CD4-positive, alpha-beta T cell (primary cell): Measurements from ENCODE around the gene DNAJC4. TPM values are rescaled to one million over a fixed set of nuclear protein-coding genes. Genes with fewer than 3 reads are reported as not detected.

Experiments used
- ATAC-seq: fragments of 200-7000 bp; cut with Tn5 transposase; one replicate; pipeline ENCODE4 v1.10.0; 2022; ENCODE audit warnings: mild to moderate bottlenecking; ENCODE audit not compliant: poor library complexity
- CTCF ChIA-PET: fragments of 350-600 bp; sonication (Branson Sonifier 250); formaldehyde crosslinking; loops from one replicate; lab custom pipeline; 2021; ENCODE audit warnings: antibody characterized with exemption, inconsistent platforms; lab: Charles Lee
- POLR2A ChIA-PET: fragments of 350-600 bp; sonication (Branson Sonifier 250); formaldehyde crosslinking; loops from one replicate; lab custom pipeline; 2021; ENCODE audit warnings: antibody characterized with exemption, inconsistent platforms; lab: Charles Lee
- DNase-seq, 14 experiments: peaks; one replicate each; pipeline ENCODE4 v3.0.0-alpha.2; 2013 to 2020; ENCODE audit warnings: mixed read lengths in 2 of 14
- H3K27ac ChIP-seq, 2 donors: one replicate each; pipeline versions ENCODE4 v1.5.1 to v1.7.0; 2013; ENCODE audit warnings: low read length in 2 of 2, low read depth in 1 of 2, mild to moderate bottlenecking in 1 of 2
- H3K27me3 ChIP-seq, 2 experiments: 1 replicate in 1 of 2; 2 replicates in 1 of 2; pipeline versions ENCODE4 v1.6.1 to v1.7.0; 2013; ENCODE audit warnings: low read length in 2 of 2, control low read depth in 1 of 2, mild to moderate bottlenecking in 1 of 2, moderate library complexity in 1 of 2; ENCODE audit not compliant: insufficient read depth in 2 of 2, control insufficient read depth in 1 of 2
- H3K36me3 ChIP-seq: one replicate; pipeline ENCODE4 v1.6.1; 2013; ENCODE audit warnings: low read length, control low read depth; ENCODE audit not compliant: insufficient read depth
- H3K4me1 ChIP-seq: one replicate; pipeline ENCODE4 v1.6.1; 2013; ENCODE audit warnings: low read length, control low read depth; ENCODE audit not compliant: insufficient read depth
- H3K4me3 ChIP-seq: one replicate; pipeline ENCODE4 v1.5.1; 2013; ENCODE audit warnings: mild to moderate bottlenecking, low read length, moderate library complexity
- H3K9me3 ChIP-seq, 2 experiments: 1 replicate in 1 of 2; 2 replicates in 1 of 2; pipeline versions ENCODE4 v1.6.1 to v1.7.0; 2013; ENCODE audit warnings: low read length in 2 of 2, mild to moderate bottlenecking in 2 of 2, control low read depth in 1 of 2, moderate library complexity in 1 of 2; ENCODE audit not compliant: control insufficient read depth in 1 of 2, insufficient read depth in 1 of 2
- H3K27ac Mint-ChIP-seq: one replicate; pipeline ENCODE4 v1.8.0; 2020; ENCODE audit warnings: mixed read lengths
- H3K27me3 Mint-ChIP-seq: one replicate; pipeline ENCODE4 v1.8.0; 2021; ENCODE audit warnings: mixed read lengths
- H3K36me3 Mint-ChIP-seq: one replicate; pipeline ENCODE4 v1.8.0; 2021; ENCODE audit warnings: low read depth, mixed read lengths
- H3K4me1 Mint-ChIP-seq: one replicate; pipeline ENCODE4 v1.8.0; 2021; ENCODE audit warnings: low read depth, mixed read lengths
- H3K4me3 Mint-ChIP-seq: one replicate; pipeline ENCODE4 v1.8.0; 2020; ENCODE audit warnings: mild to moderate bottlenecking, mixed read lengths
- H3K9me3 Mint-ChIP-seq: one replicate; pipeline ENCODE4 v1.8.0; 2020; ENCODE audit warnings: mixed read lengths
- intact Hi-C, 2 experiments: fragments of 100-400 bp; cut with DNase I in 1 of 2; cut with micrococcal nuclease in 1 of 2; formaldehyde crosslinking; loops; one replicate each; pipeline versions ENCODE4 v1.15.1 to v1.9.0; 2023 to 2025; cut with DNase I, micrococcal nuclease
- total RNA-seq, 174 experiments: library from RNA in 2 of 174; stranded (reverse) in 2 of 174; gene quantifications; one replicate each; pipeline ENCODE4 v1.2.3 and lab custom pipeline; 2021 to 2026
- TF ChIP-seq, protein P1 (sequence below): fragments of 200-600 bp; IDR thresholded peaks from one replicate; pipeline ENCODE4 v1.8.0; 2022; ENCODE audit warnings: antibody characterized with exemption, mild to moderate bottlenecking

The DNAJC4 gene
- total RNA-seq, 2 experiments from 2014 or later, result 35.9 to 37.9 TPM

DNA sequence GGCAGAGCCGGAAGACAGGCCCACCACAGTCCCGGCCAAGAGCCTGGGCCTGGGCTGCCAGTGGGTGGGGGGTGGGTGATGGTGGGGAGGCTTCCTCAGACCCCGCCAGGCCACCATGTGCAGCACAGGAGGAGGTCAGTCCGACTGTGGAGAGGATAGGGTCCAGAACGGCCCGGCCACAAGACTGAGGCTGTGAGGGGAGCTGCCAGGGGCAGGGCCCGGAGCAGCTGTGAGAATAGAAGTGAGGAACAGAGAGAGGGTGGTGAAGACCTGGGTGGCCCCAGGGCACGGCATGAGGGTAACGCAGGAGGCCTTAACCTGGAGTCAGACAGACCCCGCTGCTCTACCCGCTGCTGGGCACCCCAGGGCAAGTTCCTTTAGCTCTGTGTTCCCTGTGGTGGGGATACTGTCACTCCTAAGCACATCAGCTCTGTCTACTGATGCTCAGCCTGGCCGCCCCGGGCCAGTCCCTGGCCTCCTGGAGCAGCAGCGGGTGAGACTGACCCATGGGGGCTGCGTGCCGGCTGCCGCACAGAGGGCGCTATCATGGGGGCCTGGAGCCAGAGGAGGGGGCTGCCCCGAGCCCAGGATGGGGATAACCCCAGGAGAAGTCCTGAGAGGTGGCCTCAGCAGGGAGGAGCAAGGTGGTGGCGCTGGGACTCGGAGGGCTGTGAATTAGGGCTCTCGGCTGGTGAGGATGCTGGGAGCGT lies 22.1 kb upstream of the DNAJC4 start:
- peak overlapping the region; percentile 98 for H3K4me3 Mint-ChIP-seq
- peaks cover 74% of the 10 kb centered on the region for H3K36me3 Mint-ChIP-seq
- CTCF ChIA-PET, result interaction anchor here (1.1 to 5.4 kb wide), 6 partner anchors 17 to 95 kb away, joined by 3 to 123 read pairs (median 26); partner anchors contain the start of genes CATSPERZ, ESRRA, PLCB3 and STIP1
- POLR2A ChIA-PET, result interaction anchor here (0.9 to 7.1 kb wide), 20 partner anchors 8 to 1481 kb away, joined by 3 to 116 read pairs (median 21); partner anchors contain the start of genes BAD, CATSPERZ, DNAJC4 and ESRRA
- Histone ChIP-seq H3K4me1 (peaks cover 61% of the 10 kb centered on the region), H3K4me3 (peak overlapping the region; percentile 100), H3K27ac (peak overlapping the region; percentile 86 to 90), H3K9me3 (no peaks in the 10 kb centered on the region), H3K36me3 (peaks cover 53% of the 10 kb centered on the region), H3K27me3 (no peaks in the 10 kb centered on the region)
- no peaks in the 10 kb centered on the region for H3K9me3 Mint-ChIP-seq
- TF ChIP-seq, protein P1, sequence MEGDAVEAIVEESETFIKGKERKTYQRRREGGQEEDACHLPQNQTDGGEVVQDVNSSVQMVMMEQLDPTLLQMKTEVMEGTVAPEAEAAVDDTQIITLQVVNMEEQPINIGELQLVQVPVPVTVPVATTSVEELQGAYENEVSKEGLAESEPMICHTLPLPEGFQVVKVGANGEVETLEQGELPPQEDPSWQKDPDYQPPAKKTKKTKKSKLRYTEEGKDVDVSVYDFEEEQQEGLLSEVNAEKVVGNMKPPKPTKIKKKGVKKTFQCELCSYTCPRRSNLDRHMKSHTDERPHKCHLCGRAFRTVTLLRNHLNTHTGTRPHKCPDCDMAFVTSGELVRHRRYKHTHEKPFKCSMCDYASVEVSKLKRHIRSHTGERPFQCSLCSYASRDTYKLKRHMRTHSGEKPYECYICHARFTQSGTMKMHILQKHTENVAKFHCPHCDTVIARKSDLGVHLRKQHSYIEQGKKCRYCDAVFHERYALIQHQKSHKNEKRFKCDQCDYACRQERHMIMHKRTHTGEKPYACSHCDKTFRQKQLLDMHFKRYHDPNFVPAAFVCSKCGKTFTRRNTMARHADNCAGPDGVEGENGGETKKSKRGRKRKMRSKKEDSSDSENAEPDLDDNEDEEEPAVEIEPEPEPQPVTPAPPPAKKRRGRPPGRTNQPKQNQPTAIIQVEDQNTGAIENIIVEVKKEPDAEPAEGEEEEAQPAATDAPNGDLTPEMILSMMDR, result no peak
- no peaks in the 10 kb centered on the region for H3K27me3 Mint-ChIP-seq
- intact Hi-C loops, result loop anchor here (5.0 kb wide), 1 partner anchor 34 kb away; the partner anchor contains the start of gene FKBP2 (in 2 of the 2)
- no peak for ATAC-seq
- peaks cover 48% of the 10 kb centered on the region for H3K4me1 Mint-ChIP-seq
- DNase-seq, result peak in 2 of 14 experiments; percentile 28 to 32
- H3K27ac Mint-ChIP-seq, result peak overlapping the region; percentile 93

DNA sequence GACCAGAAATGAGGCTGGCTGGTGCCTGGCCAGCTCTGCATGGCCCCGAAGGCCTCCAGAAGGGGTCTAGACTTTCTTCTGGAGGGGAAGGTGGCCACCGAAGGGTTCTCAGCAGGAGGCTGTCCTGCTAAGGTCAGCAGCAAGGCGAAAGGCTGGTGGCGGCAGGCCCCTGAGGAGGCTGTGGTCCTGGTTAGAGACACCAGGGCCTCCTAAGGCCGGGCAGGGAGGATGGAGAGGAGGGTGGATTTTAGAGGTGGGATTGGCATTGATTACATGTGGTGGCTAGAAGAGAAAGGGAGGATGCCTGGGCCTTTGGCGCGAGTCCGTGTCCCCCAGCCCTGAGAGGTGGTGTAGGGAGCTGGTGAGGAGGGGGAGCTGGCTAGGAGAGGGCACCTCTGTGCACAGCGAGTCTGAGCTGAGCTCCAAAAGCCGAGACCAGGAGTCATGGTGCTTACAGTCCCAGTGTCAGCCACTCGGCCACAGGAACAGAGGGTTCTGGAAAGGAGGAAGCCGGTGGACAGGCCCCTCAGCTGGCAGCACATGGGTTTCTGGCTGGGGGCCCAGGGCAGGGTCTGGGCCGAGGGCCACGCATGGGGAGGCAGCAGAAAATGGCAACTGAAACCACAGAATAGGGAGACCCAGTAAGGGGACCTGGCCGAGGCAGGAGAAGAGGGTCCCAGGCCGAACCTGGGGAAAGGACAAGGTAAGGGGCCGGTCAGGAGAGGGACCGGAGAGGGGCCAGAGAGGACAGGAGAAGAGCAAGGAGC lies 21.4 kb upstream of the DNAJC4 start:
- POLR2A ChIA-PET, result interaction anchor here (0.7 to 7.1 kb wide), 11 partner anchors 16 to 109 kb away, joined by 3 to 116 read pairs (median 64); partner anchors contain the start of genes CATSPERZ, DNAJC4, ESRRA and NUDT22
- DNase-seq (no peak), ATAC-seq (no peak)
- peaks cover 50% of the 10 kb centered on the region for H3K36me3 ChIP-seq
- H3K4me1 ChIP-seq, result peaks cover 61% of the 10 kb centered on the region
- Mint-ChIP-seq H3K4me1 (peaks cover 43% of the 10 kb centered on the region), H3K27me3 (no peaks in the 10 kb centered on the region), H3K27ac (peak overlapping the region; percentile 93), H3K36me3 (peaks cover 71% of the 10 kb centered on the region), H3K9me3 (no peaks in the 10 kb centered on the region), H3K4me3 (peak overlapping the region; percentile 56)
- intact Hi-C loops, result loop anchor here (5.0 kb wide), 1 partner anchor 33 kb away; the partner anchor contains the start of gene FKBP2 (in 2 of the 2)
- TF ChIP-seq, protein P1, result no peak
- peak overlapping the region; percentile 100 for H3K4me3 ChIP-seq
- no peaks in the 10 kb centered on the region for H3K9me3 ChIP-seq
- no peaks in the 10 kb centered on the region for H3K27me3 ChIP-seq
- peak overlapping the region; percentile 86 to 90 for H3K27ac ChIP-seq
- CTCF ChIA-PET, result interaction anchor here (5.4 kb wide), 1 partner anchor 94 kb away, joined by 123 read pairs; the partner anchor contains the start of genes CATSPERZ and ESRRA

DNA sequence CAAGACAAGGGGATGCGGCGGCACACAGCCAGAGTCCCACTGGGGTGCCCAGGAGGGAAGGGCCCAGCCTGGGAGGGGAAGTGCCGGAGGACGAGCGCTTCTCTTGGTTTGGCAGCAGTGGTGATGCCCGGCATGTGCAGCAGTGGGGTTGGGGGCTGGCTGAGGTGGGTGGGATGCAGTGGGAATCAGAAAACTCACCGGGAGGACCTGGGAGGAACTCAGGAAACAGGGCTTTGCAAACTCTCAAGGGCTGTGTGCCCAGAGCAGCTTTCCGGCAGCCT lies 20.8 kb upstream of the DNAJC4 start:
- H3K27ac ChIP-seq, result no peak overlapping the region

More for the DNA sequence above, 20.8 kb upstream of the DNAJC4 start:
- Mint-ChIP-seq H3K36me3 (peaks cover 71% of the 10 kb centered on the region), H3K4me3 (no peak overlapping the region), H3K9me3 (no peaks in the 10 kb centered on the region), H3K27me3 (no peaks in the 10 kb centered on the region), H3K4me1 (peaks cover 38% of the 10 kb centered on the region), H3K27ac (peak overlapping the region; percentile 93)
- intact Hi-C loops, result loop anchor here (5.0 kb wide), 1 partner anchor 33 kb away; the partner anchor contains the start of gene FKBP2 (in 2 of the 2)
- ATAC-seq, result no peak
- DNase-seq, result no peak
- Histone ChIP-seq H3K4me1 (peaks cover 56% of the 10 kb centered on the region), H3K36me3 (peaks cover 49% of the 10 kb centered on the region), H3K4me3 (no peak overlapping the region), H3K9me3 (no peaks in the 10 kb centered on the region), H3K27me3 (no peaks in the 10 kb centered on the region)
- TF ChIP-seq, protein P1, result no peak
- ChIA-PET CTCF (no interaction called here), POLR2A (interaction anchor here (0.7 to 7.1 kb wide), 6 partner anchors 15 to 60 kb away, joined by 3 to 116 read pairs (median 18); partner anchors contain the start of genes DNAJC4, FKBP2, NUDT22 and STIP1)
